ENCODE results near the gene ZBED5.

- TF ChIP-seq POLR2A (IDR thresholded peaks at IDR 0.05), result no peak
- TF ChIP-seq CTCF (IDR thresholded peaks at IDR 0.05), result no peak
- TF ChIP-seq POLR2AphosphoS5 (IDR thresholded peaks at IDR 0.05), result no peak
Observed at GRCh38 chr11:10805741-10806140, 52.1 kb downstream of the ZBED5 start.

All from breast epithelium (tissue), 3 donors.